HepG2 (cell line): Measurements from ENCODE around the gene CERS1.
"Not testable (repeated sequence)": the region's sequence is repeated elsewhere in the genome, so short reads cannot be mapped to it uniquely, and the experiment has no call there.

ENCODE experiments used
- ATF7 ChIP-seq, 2 experiments: fragments of 450-650 bp in 1 of 2; sonication (generic) in 1 of 2; formaldehyde crosslinking in 1 of 2; IDR thresholded peaks; 2 replicates each; pipeline versions ENCODE4 v1.4.0 to v1.6.1; 2016 to 2020; ENCODE audit warnings: antibody characterized with exemption in 1 of 2, mild to moderate bottlenecking in 1 of 2, missing genetic modification reagents in 1 of 2
- CTCF ChIP-seq: sonication (generic); formaldehyde crosslinking; IDR thresholded peaks from 2 replicates; pipeline ENCODE4 v1.5.0; 2020; ENCODE audit warnings: mild to moderate bottlenecking, missing genetic modification reagents, moderate library complexity
- DNMT3B ChIP-seq: conservative IDR thresholded peaks from 2 replicates; pipeline ENCODE4 v1.6.1; 2016; ENCODE audit warnings: missing biosample characterization, control low read depth
- EP300 ChIP-seq, 3 experiments: sonication (generic) in 1 of 3; formaldehyde crosslinking in 1 of 3; IDR thresholded peaks; 2 replicates each; pipeline versions ENCODE4 v1.5.1 to v1.6.1; 2011 to 2020; ENCODE audit warnings: low read depth in 2 of 3, low read length in 2 of 3, borderline replicate concordance in 1 of 3, improper control_type of control experiment in 1 of 3, mild to moderate bottlenecking in 1 of 3, missing genetic modification reagents in 1 of 3, moderate library complexity in 1 of 3
- NR2C2 ChIP-seq: sonication (generic); formaldehyde crosslinking; IDR thresholded peaks from 2 replicates; pipeline ENCODE4 v1.4.0; 2020; ENCODE audit warnings: missing genetic modification reagents, mild to moderate bottlenecking, moderate library complexity, borderline replicate concordance
- TCF7L2 ChIP-seq: IDR thresholded peaks from 2 replicates; pipeline ENCODE4 v1.6.1; 2011; ENCODE audit warnings: mild to moderate bottlenecking, low read depth, low read length, moderate library complexity
- ZNF567 ChIP-seq: sonication (generic); formaldehyde crosslinking; IDR thresholded peaks from 2 replicates; pipeline ENCODE4 v1.8.1; 2023; ENCODE audit warnings: mild to moderate bottlenecking, missing genetic modification reagents, borderline replicate concordance
- TF ChIP-seq, protein P1 (sequence below): sonication (generic); formaldehyde crosslinking; IDR thresholded peaks from 2 replicates; pipeline ENCODE4 v1.4.0; 2020; ENCODE audit warnings: missing genetic modification reagents

DNA sequence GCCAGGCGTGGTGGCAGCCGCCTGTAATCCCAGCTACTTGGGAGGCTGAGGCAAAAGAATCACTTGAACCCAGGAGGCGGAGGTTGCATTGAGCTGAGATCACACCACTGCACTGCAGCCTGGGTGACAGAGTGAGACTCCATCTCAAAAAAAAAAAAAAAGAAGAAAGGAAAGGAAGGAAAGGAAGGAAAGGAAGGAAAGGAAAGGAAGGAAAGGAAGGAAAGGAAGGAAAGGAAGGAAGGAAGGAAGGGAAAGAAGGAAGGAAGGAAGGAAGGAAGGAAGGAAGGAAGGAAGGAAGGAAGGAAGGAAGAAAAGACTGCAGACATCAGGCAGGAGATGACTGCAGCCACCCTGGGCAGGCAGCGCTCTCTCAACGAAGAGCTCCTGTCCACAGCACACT lies 6.6 kb upstream of the CERS1 start:
- not testable (repeated sequence) for TF ChIP-seq NR2C2 (CRISPR knock-in tag); DNMT3B; CTCF (CRISPR knock-in tag); ATF7 (IDR thresholded peaks at IDR 0.05); ATF7 (CRISPR knock-in tag; IDR thresholded peaks at IDR 0.05); ZNF567 (CRISPR knock-in tag); TCF7L2; EP300 (IDR thresholded peaks at IDR 0.05; ENCODE audit: low read depth in 2 of 2, low read length in 2 of 2); EP300 (CRISPR knock-in tag; IDR thresholded peaks at IDR 0.05; ENCODE audit: borderline replicate concordance)
- TF ChIP-seq, protein P1, sequence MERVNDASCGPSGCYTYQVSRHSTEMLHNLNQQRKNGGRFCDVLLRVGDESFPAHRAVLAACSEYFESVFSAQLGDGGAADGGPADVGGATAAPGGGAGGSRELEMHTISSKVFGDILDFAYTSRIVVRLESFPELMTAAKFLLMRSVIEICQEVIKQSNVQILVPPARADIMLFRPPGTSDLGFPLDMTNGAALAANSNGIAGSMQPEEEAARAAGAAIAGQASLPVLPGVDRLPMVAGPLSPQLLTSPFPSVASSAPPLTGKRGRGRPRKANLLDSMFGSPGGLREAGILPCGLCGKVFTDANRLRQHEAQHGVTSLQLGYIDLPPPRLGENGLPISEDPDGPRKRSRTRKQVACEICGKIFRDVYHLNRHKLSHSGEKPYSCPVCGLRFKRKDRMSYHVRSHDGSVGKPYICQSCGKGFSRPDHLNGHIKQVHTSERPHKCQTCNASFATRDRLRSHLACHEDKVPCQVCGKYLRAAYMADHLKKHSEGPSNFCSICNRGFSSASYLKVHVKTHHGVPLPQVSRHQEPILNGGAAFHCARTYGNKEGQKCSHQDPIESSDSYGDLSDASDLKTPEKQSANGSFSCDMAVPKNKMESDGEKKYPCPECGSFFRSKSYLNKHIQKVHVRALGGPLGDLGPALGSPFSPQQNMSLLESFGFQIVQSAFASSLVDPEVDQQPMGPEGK (CRISPR knock-in tag): not testable (repeated sequence)
